HG03108 (cell line): ENCODE results near the gene PMEL.

Source experiments
- ATAC-seq: cut with Tn5 transposase; IDR thresholded peaks from one replicate; pipeline ENCODE4 v1.9.1; 2021; ENCODE audit warnings: moderate library complexity; ENCODE audit not compliant: unreplicated experiment

The PMEL gene

GRCh38 chr12:55942577-55943136 lies 23.2 kb downstream of the PMEL start:
- no peak for ATAC-seq

GRCh38 chr12:55942055-55942454 lies 23.8 kb downstream of the PMEL start:
- ATAC-seq: no peak

- peak; percentile 93 for ATAC-seq
These were observed 25.6 kb downstream of the PMEL start for GRCh38 chr12:55940065-55940732.

GRCh38 chr12:55938826-55939501 lies 26.9 kb downstream of the PMEL start:
- ATAC-seq: no peak

- ATAC-seq: no peak
These were observed 27.9 kb downstream of the PMEL start for GRCh38 chr12:55937981-55938380.

- no peak for ATAC-seq
These were observed 30.1 kb downstream of the PMEL start for GRCh38 chr12:55935738-55936151.

- no peak for ATAC-seq
These were observed 31.1 kb downstream of the PMEL start for GRCh38 chr12:55934773-55935172.

GRCh38 chr12:55933799-55934742 lies 31.8 kb downstream of the PMEL start:
- no peak for ATAC-seq

- no peak for ATAC-seq
These were observed 32.6 kb downstream of the PMEL start for GRCh38 chr12:55933169-55933798.

GRCh38 chr12:55932551-55932910 lies 33.3 kb downstream of the PMEL start:
- ATAC-seq: no peak

GRCh38 chr12:55931780-55932550 lies 33.9 kb downstream of the PMEL start:
- ATAC-seq: no peak

- ATAC-seq: no peak
These were observed 34.5 kb downstream of the PMEL start for GRCh38 chr12:55931317-55931779.

- peak; percentile 17 for ATAC-seq
These were observed 35.0 kb downstream of the PMEL start, which contains the start of gene DGKA for GRCh38 chr12:55930771-55931316. Gene DGKA, plus strand, starts transcription at chr12:55931162. Its CDS starts 5,342 bp downstream, at chr12:55936504.

- peak; percentile 36 for ATAC-seq
These were observed 36.5 kb downstream of the PMEL start for GRCh38 chr12:55929306-55929791.

- ATAC-seq: peak; percentile 35
These were observed 38.0 kb downstream of the PMEL start, which contains the start of gene PYM1 for GRCh38 chr12:55927588-55928502. Gene PYM1, minus strand, starts transcription at chr12:55927894. Its CDS starts 133 bp downstream, at chr12:55927761.

- ATAC-seq: peak; percentile 41
These were observed 38.9 kb downstream of the PMEL start for GRCh38 chr12:55926738-55927587.
